ENCODE results near the gene PLOD1.

PLOD1 gene

GRCh38 chr1:11979851-11980675 lies 45.5 kb downstream of the PLOD1 start, which contains the start of gene MFN2:
TSS of gene MFN2 (plus strand) at chr1:11980444. CDS start at chr1:11989169, 8,725 bp downstream.
- DNase-seq = peak; percentile 92

- no peak for DNase-seq
These were observed 46.1 kb downstream of the PLOD1 start for GRCh38 chr1:11980676-11980972.

- no peak for DNase-seq
These were observed 47.0 kb downstream of the PLOD1 start for GRCh38 chr1:11981378-11982009.

GRCh38 chr1:11982010-11982392 lies 47.5 kb downstream of the PLOD1 start:
- DNase-seq = no peak

GRCh38 chr1:11984121-11984520 lies 49.6 kb downstream of the PLOD1 start:
- DNase-seq = no peak

GRCh38 chr1:11984576-11984975 lies 50.1 kb downstream of the PLOD1 start:
- no peak for DNase-seq

GRCh38 chr1:11985171-11985570 lies 50.7 kb downstream of the PLOD1 start:
- no peak for DNase-seq

GRCh38 chr1:11985851-11986250 lies 51.3 kb downstream of the PLOD1 start:
- no peak for DNase-seq

- no peak for DNase-seq
These were observed 55.2 kb downstream of the PLOD1 start for GRCh38 chr1:11989669-11990068.

- no peak for DNase-seq
These were observed 56.0 kb downstream of the PLOD1 start for GRCh38 chr1:11990303-11991032.

GRCh38 chr1:11991969-11992676 lies 57.6 kb downstream of the PLOD1 start:
- no peak for DNase-seq

GRCh38 chr1:11997081-11997850 lies 62.7 kb downstream of the PLOD1 start:
- no peak for DNase-seq

GRCh38 chr1:11998636-11999035 lies 64.1 kb downstream of the PLOD1 start:
- no peak for DNase-seq

GRCh38 chr1:11999236-11999635 lies 64.7 kb downstream of the PLOD1 start:
- DNase-seq = no peak

GRCh38 chr1:12001249-12001917 lies 66.9 kb downstream of the PLOD1 start:
- no peak for DNase-seq

GRCh38 chr1:12001996-12002493 lies 67.5 kb downstream of the PLOD1 start:
- DNase-seq = no peak

- DNase-seq = no peak
These were observed 69.2 kb downstream of the PLOD1 start for GRCh38 chr1:12003762-12004161.

GRCh38 chr1:12005488-12006166 lies 71.1 kb downstream of the PLOD1 start:
- DNase-seq = no peak

GRCh38 chr1:12006167-12006921 lies 71.8 kb downstream of the PLOD1 start:
- DNase-seq = no peak

GRCh38 chr1:12007204-12007603 lies 72.7 kb downstream of the PLOD1 start:
- no peak for DNase-seq

Measured in effector CD8-positive, alpha-beta T cell (primary cell).